ENCODE results near the gene DCUN1D2.

DCUN1D2 gene

GRCh38 chr13:113432506-113433270 lies 57.8 kb downstream of the DCUN1D2 start:
- H3K27ac ChIP-seq (replicated peaks) = no peak overlapping the region
- H3K4me3 ChIP-seq (replicated peaks; ENCODE audit: insufficient read depth, low read length) = no peak overlapping the region
- no peak for DNase-seq (ENCODE audit: low read depth in 1 of 2, low spot score in 1 of 2)
- TF ChIP-seq CTCF (IDR thresholded peaks at IDR 0.05; ENCODE audit: insufficient read depth, low read length) (no peak), SPI1 (IDR thresholded peaks at IDR 0.05; ENCODE audit: borderline replicate concordance, low read depth) (no peak), REST (IDR thresholded peaks at IDR 0.05; ENCODE audit: insufficient replicate concordance, low read depth) (no peak), GABPA (IDR thresholded peaks at IDR 0.05; ENCODE audit: low read depth) (no peak)
- H3K27me3 ChIP-seq (ENCODE audit: insufficient read depth, poor library complexity, severe bottlenecking) = no peaks in the 10 kb centered on the region

- peaks cover 3% of the 10 kb centered on the region for H3K27me3 ChIP-seq (ENCODE audit: insufficient read depth, poor library complexity, severe bottlenecking)
- no peak overlapping the region for H3K27ac ChIP-seq (replicated peaks)
- H3K4me3 ChIP-seq (replicated peaks; ENCODE audit: insufficient read depth, low read length) = no peak overlapping the region
- TF ChIP-seq CTCF (IDR thresholded peaks at IDR 0.05; ENCODE audit: insufficient read depth, low read length) (no peak), REST (IDR thresholded peaks at IDR 0.05; ENCODE audit: insufficient replicate concordance, low read depth) (no peak), SPI1 (IDR thresholded peaks at IDR 0.05; ENCODE audit: borderline replicate concordance, low read depth) (no peak), POLR2AphosphoS5 (IDR thresholded peaks at IDR 0.05; ENCODE audit: low read depth) (no peak), GABPA (IDR thresholded peaks at IDR 0.05; ENCODE audit: low read depth) (no peak)
- no peak for DNase-seq (ENCODE audit: low read depth in 1 of 2, low spot score in 1 of 2)
These were observed 59.3 kb downstream of the DCUN1D2 start for GRCh38 chr13:113431171-113431570.

GRCh38 chr13:113430378-113431110 lies 60.0 kb downstream of the DCUN1D2 start:
- DNase-seq (ENCODE audit: low read depth in 1 of 2, low spot score in 1 of 2) = no peak
- no peak overlapping the region for H3K4me3 ChIP-seq (replicated peaks; ENCODE audit: insufficient read depth, low read length)
- TF ChIP-seq GABPA (IDR thresholded peaks at IDR 0.05; ENCODE audit: low read depth) (no peak), SPI1 (IDR thresholded peaks at IDR 0.05; ENCODE audit: borderline replicate concordance, low read depth) (no peak), REST (IDR thresholded peaks at IDR 0.05; ENCODE audit: insufficient replicate concordance, low read depth) (no peak), POLR2AphosphoS5 (IDR thresholded peaks at IDR 0.05; ENCODE audit: low read depth) (no peak), CTCF (IDR thresholded peaks at IDR 0.05; ENCODE audit: insufficient read depth, low read length) (no peak)
- peaks cover 3% of the 10 kb centered on the region for H3K27me3 ChIP-seq (ENCODE audit: insufficient read depth, poor library complexity, severe bottlenecking)
- no peak overlapping the region for H3K27ac ChIP-seq (replicated peaks)

Data from HL-60 (cell line).